Measurements from ENCODE around the gene NR2C2AP. TPM values are rescaled to one million over a fixed set of nuclear protein-coding genes. Genes with fewer than 3 reads are reported as not detected.
"Not testable (repeated sequence)": the region's sequence is repeated elsewhere in the genome, so short reads cannot be mapped to it uniquely, and the experiment has no call there.

NR2C2AP gene
- polyA plus RNA-seq, 5 donors, result 9.4 to 14.9 (median 12.6) TPM

DNA sequence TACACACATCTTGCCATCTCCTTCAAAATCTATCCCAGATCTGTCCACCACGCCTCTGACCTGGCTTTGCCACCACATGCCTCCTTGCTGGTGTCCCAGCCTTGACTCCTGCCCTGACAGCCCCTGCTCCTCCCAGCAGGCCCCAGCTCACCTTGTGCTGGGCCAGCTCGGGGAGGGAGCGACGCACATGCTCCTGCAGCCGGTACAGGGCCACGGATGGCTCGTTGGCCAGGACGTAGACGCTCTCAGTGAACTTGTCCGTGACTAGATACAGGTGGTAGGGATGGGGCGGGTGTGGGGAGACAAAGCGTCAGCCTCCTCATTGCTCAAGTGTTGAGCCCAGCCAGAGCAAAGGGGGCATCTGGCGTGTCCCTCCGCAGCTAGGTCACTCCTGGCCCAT is 16.5 kb downstream of the NR2C2AP start:
- no peak for DNase-seq

DNA sequence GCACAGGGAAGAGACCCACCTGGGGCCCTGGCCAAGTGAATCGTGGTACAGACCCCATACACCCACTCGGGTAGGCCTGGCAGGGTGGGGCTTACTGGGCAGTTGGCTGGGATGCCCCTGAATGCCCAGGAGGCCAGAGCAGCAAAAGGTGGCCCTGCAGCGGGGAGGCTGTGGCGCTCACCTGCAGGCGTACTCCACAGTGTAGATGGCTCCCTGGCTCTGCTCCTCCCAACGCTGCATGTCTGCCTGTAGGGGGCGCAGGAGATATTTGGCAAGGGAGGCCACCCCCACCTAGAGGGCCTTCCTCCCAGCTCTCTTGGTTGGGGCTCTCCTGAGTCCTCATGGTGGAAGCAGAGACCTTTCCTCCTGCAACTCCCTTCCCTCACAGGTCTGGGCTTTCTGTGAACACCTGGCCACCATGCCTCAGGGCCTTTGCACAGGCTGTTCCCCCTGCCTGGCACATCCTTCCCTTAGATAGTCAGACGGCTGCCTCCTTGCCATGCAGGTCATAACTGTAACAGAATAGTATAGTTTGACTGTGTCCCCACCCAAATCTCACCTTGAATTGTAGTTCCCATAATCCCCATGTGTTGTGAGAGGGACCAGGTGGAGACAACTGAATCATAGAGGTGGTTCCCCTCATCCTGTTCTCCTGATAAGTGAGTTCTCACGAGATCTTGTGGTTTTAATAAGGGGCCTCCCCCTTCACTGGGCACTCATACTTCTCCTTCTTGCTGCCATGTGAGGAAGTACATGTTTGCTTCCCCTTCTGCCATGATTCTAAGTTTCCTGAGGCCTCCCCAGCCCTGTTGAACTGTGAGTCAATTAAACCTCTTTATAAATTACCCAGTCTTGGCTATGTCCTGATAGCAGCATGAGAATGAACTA is 17.1 kb downstream of the NR2C2AP start:
- no peak for DNase-seq

DNA sequence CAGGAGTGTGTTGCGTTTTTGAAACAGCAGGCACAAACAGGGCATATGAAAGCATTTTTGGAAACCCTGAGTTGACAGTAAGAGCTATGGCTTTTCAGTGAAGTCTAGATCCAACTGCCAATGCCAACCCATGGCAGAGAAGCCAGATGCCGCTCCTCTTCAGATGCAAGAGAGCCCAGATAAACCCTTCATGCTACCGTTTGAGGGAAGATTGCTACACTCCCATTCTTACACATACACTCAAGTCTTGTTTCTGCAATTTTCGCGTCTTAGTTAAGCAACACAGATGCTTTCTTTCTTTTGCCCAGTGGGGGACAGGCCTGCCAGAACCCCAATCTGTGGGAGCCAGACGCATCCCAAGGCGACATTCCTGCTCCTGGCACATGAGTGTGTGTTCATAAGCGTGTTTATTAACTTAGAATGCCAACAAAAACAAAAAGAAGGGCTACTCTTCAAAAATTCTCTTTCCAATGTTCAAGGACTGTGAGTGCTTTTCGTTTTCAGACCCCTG is 21.7 kb downstream of the NR2C2AP start:
- no peak for DNase-seq

DNA sequence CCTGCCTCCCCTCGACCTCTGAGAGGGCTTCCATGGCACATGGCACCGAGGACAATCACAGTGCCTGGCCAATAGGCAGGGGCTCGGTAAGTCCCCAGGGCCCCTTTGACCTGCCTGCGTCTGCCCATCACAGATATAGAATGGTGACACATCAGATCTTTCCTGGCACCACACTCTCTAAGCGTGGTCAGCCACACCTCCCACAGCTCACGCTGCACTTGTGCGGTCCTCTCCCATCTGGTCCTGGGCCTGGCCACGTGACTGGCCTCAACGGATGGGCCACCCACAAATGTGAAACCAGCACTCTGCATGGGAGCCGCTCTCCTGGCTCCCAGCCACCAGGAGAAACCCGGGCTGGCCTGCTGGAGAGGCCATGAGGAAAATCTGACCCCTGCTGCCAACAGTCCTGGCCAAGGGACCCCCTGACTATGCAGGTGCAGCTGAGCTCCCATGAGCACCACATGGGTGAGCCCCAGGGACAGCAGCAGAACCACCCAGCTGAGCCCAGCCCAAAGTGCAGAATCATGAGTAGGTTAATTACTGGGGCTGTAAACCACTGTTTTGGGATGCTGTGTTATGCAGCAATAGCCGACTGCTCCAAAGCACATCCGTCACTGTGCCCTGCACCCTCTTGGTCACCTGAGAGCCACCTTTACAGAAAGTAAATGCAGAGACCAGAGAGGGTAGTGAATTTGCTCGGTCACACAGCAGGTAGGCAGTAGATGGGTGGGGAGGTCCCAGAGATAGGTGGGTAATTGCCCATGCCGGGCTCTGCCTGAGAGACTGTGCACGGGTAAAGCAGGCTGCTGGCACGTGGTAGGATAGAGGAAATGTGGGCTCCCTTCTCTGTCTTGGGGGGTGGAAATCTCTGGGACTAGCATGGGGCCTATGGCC is 23.4 kb downstream of the NR2C2AP start:
- DNase-seq, result no peak

DNA sequence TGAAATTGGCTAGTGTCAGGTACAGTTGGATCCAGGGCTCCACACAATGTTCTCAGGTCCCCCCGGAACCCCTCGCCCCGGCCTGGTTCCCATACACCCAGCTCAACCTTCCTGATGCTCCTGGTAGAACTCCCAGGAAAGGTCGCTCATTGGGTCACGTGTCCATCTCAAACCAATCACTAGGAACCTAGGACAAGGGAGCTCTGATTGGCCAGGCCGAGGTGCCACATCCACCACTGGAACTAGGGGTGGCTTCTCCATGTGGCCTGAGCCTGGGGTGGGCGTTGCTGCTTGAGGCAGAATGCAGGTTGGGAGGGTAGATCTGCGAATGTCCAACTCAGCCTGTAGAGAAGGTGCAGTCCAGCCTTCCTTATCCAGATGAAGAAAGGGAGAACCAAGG is 26.3 kb downstream of the NR2C2AP start:
- DNase-seq, result no peak

DNA sequence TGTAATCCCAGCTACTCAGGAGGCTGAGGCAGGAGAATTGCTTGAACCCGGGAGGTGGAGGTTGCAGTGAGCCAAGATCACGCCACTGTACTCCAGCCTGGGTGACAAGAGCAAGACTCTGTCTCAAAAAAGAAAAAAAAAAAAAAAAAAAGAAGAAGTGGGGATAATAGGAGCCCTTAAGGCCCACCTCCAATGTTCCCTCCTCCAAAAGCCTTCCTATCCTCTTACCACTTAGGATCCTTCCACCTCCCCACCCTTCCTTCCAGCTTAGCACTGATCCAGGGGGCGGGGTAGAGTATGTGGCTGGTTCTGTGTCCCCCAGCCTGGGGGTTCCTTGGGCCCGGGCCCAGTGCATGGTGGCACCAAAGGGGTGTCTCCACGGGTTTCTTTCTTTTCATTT is 30.0 kb downstream of the NR2C2AP start:
- not testable (repeated sequence) for DNase-seq

DNA sequence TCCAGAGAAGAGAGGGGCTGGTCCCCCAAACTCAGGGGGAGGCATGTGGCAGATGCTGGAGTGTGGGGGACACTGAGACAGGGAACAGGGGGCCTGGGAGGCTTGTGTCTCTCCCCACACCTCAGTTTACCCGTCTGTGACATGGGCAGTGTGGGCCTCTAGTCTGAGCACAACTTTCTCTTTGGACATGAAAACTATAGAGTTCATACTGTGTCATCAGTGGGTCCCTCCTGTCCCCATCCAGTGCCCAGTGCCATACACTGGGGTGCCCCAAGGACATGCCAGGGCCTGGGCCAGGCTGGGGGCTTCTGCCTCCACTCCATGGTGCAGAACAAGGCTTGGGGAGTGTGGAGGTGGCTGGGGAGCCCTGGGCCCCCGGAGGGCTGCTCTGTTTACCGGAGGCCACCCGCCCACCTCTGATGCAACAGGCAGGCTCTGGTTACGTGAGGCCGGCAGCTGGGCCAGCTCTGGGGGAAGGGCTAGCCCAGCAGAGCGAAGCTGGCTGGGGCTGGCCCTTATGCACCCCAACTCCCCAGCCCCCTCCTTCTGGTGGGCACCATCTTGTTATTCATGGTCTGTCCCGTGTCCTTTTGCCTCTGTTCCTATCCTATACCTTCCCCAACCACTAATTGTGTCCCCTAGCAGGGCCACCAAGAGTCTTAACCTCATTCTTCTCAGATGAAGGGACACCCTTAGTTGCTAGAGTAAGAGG is 31.2 kb downstream of the NR2C2AP start:
- DNase-seq, result no peak

DNA sequence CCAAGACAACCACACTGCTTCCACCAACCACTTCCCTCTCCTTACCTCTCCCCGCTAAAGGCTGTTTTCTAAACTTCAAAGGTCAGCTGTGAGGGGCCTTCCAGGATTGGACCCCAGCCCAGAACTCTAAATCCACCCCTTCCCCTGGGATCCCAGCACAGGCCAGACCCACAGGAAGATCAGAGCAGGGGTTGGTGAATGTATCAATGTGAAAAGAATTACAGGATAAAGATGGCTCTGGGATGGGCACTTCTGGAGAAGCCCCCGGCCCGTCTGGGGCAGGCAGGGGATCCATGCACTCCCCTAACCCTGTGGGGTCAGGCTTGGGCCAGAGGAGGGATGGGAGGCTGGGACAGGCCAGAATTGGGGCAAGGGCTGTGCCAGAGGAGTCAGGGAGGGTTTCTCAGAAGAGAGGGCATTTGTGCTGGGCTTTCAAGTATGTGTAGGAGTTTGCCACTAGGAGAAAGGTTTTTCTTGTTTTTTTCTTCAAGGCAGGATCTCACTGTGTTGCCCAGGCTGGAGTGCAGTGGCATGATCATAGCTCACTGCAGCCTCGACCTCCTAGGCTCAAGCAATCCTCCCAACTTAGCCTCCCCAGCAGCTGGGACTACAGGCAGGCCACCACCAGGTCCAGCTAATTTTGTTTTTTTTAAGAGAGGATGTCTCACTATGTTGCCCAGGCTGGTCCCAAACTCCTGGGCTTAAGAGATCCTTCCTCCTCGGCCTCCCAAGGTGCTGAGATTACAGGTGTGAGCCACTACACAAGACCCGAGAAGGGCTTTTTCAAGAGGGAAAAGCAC is 32.1 kb downstream of the NR2C2AP start:
- DNase-seq, result no peak

DNA sequence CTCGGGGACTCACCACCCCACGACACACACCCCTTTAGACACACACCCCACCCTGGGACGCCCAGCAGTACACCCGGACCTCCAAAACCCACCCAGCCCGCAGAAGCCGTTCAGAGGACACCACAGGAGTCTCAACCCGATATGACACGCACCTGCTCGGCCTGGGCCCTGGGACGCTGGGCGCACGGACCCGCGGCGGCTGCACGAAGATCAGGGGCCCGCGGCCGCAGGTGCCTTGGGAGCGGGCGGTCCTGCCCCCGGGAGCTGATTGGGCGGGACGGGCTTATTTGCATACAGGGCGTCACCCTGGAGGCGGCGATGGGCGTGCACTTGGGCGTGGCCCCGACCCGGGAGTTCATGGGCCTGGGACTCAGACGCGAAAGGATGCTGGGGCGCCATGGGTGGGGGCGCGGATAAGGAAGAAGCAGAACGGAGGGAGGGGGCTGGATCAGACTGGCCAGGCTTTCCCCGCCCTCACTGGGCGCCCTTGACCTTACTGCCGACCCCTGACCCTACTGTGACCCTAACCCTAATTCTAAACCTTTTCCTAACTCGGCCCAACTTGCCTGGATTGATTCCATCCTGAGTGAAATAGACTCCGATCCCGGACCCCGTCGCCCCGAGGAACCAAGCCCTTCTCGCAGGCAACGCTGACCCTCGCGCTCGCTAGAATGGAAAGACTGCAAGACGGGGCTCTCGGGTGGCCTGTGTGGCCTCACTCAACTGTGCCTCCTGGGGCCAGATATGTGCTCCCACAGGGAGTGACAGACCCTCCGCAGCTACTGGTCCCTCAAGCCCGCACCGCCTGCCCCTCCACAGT is 33.0 kb downstream of the NR2C2AP start, which contains the start of gene MEF2B:
TSS of gene MEF2B (minus strand) at position 211 of the 820 bp plus-strand sequence. CDS start 19,528 bp downstream, outside the sequence.
- peak in 1 of 2 donors; percentile 38 for DNase-seq

DNA sequence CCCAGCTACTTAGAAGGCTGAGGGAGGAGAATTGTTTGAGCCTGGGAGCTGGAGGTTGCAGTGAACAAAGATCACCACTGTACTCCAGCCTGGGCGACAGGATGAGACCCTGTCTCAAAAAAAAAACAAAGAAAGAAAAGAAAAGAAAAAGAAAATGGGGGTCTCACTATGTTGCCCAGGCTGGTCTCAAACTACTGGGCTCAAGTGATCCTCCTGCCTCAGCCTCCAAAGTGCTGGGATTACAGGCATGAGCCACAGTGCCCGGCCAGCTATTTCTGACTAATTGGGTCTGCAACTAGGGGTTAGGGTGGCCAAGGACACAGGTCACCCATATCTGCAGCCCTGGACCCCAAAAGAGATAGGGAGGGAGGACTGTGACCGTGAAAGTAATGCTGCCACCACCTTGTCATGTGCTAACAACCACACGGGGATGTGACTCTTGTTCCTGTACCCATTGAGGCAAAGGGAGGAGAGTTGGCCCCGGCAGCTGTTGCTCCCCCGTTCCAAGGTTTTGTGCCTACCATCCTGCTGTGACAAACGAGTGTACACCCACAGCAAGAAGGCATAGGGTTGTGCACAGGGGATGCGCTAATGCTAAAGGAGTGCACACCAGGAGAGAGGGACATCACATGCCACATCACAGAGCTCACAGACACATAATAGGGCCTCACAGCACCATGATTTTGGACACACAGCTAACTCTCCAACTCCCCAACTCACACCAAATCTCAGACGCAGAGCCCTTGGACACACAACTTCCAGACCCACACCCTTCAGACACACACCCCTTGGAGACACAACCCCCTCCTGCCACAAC is 33.8 kb downstream of the NR2C2AP start:
- DNase-seq, result no peak

DNA sequence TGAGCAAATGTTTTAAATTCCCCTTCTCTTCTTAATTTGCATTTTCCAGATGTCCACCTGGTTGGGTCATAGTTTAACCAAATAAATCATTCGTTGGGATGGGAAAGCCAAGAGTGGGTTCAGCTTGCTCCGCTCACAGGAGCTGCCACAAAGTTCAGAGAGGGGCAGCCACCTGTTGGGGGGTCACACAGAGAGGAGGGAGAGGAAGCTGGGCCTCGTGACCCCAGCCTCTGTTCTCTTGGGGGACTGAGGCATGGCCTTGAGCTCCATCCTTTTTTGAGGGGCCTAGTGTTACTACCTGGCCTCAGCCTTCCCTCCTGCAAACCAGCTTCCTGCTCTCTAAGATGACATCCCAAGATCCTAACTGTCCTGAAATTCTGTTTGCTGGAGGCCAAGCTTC is 35.6 kb downstream of the NR2C2AP start:
- DNase-seq, result no peak

DNA sequence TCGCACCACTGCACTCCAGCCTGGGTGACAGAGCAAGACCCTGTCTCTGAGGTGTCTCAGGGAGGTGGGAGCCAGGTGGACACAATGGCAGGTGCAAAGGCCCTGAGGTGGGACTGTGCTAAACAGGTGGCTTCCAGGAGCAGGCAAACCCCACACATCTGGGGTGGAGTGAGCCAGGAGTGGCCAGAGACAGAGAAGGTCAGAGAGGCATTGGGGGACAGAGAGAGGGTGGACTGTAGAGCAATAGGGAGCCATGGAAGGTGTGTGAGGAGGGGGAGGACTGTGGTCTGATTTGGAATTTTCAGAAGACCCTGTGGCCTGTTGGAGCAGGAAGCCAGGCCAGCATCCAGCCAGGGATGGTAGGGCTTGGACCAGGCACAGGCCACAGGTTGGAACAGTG is 37.8 kb downstream of the NR2C2AP start:
- DNase-seq, result no peak

DNA sequence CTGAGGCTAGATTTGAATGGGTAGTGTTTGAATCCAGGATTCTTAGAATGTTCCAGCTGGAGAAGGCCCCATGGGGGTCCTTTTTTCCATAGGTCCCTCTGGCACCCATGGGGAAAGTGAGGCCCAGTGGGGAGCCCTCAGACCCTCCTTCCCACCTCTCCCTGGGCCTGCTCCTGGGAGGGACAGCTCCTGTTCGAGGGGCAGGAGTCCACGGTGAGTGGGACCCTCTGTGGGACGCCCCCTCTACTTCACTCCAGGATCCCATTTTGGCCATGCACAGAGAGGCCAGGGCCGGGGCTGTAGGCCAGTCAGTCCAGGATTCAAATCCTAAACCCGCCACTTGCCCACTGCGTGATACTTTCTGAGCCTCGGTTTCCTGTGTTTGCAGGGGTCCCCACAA is 40.7 kb downstream of the NR2C2AP start:
- no peak for DNase-seq

DNA sequence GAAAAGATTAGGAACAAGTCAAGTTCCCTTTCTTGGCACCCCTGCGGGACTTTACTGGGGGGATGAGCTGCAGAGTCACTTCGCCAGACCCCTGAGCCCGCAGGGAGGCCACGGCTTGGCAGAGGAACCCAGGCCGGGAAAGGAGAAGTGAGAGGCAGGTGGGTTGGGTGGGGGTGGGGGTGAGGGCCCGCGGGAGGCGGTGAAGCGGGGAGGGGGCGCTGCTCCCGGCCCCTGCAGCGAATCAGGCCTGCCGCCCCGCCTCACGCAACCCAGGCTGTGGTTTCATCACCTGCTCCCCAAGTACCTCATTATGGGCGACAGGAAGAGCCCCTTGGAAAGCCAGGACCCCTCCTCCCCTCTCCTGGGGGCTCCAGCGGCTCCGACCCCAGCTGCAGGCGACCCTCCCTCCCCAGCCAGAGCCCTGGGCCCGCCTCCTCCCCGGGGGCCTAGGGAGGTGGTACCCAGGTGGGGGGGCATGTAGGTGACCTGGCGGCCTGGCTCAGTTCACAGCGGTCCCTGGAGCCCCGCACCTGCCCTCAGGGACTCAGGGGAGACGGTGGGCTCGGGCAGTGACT is 42.7 kb downstream of the NR2C2AP start:
- no peak for DNase-seq

DNA sequence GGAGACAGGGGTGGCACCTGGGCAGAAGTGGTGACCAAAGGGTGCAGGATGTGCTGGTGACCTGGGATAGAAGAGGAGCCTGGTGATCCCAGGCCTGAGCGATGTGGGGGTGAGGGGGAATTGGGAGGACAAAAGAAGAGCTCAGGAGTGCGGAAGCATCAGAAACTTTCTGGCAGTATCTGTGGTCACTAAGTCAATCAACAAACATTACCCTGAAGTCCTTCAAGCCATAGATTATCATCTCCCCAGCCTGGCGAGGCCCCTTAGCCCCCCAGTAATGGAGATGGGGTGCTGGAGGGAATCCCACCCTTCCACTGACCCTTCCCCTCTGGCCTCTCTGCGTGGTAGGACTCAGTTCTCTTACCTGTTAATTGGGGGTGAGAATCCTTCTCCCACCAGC is 43.7 kb downstream of the NR2C2AP start:
- DNase-seq, result no peak

DNA sequence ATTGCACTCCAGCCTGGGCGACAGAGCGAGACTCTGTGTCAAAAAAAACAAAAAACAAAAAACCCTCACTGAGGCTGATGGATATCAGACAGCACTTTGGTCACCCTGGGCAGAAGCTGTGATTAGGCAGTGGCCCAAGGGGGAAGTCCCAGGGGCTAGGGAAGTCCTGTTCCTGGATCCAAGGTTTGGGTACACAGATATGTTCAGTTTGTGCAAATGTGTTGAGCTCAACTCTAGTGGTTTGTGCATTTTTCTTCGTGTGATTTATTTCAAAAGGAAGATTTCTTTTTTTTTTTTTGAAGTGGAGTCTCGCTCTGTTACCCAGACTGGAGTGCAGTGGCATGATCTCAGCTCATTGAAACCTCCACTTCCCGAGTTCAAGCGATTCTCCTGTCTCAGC is 45.4 kb downstream of the NR2C2AP start:
- DNase-seq, result no peak

DNA sequence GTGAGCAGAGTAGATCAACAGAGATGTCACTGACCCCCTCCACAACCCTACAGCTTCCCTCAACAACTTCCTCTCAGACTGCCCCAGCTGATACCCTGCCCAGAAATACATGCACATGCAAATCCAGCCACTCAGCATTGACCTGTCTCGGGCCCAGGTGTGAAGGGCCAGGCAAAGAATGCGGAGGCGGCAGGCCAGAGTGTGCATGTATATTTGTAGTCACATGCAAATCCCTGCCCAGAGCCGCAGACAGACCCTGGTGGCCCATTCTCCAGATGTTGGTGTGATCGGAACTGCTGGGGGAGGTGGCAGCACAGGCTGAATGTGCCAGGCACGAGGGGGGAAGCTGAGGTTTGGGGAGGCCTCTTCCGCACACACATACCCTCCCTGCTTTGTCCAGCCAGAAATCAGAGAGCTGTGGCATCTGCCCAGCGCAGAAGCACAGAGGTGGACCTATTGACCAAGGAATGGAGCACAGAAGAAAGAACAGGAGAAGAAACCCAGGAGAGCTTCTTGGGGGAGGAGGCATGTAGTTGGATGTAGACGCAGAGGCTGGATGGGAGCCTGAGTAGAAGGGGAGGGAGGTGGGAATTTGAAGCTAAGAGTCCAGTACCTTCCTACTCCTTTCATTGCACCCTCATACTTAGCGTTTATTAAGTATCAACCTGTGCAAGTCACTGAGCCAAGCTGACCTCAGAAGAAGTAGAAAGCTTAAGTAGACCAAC is 47.6 kb downstream of the NR2C2AP start:
- DNase-seq, result no peak

Measured in right lung (tissue), 5 donors.